UCSD-AML1 (cell line): ENCODE data around the gene ATRAID.
A peak's percentile ranks its signal among the peaks of the same experiment; 100 is the strongest.

Experiments
- DNase-seq: peaks from one replicate; lab custom pipeline; 2025; ENCODE audit not compliant: unreplicated experiment; lab: John Stamatoyannopoulos, UW

The ATRAID gene

DNA sequence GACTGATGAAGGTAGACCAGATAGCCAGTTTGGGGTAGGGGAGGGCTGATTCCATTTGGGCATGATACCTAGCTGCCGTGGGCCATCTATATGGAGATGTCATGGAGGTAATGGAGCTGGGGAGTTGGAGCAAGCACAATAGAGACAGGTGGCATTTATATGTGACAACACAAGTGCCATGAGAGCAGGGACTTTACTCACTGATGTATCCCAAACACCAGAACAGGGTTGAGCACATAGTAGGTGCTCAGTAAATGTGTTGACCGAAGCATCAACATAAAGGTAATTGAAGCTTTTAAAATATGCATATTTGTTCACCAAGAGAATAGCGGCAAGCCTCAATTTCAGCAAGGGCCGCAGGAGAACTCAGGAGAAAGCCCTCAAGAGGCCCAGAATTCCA lies 36.1 kb downstream of the ATRAID start:
- DNase-seq = no peak

DNA sequence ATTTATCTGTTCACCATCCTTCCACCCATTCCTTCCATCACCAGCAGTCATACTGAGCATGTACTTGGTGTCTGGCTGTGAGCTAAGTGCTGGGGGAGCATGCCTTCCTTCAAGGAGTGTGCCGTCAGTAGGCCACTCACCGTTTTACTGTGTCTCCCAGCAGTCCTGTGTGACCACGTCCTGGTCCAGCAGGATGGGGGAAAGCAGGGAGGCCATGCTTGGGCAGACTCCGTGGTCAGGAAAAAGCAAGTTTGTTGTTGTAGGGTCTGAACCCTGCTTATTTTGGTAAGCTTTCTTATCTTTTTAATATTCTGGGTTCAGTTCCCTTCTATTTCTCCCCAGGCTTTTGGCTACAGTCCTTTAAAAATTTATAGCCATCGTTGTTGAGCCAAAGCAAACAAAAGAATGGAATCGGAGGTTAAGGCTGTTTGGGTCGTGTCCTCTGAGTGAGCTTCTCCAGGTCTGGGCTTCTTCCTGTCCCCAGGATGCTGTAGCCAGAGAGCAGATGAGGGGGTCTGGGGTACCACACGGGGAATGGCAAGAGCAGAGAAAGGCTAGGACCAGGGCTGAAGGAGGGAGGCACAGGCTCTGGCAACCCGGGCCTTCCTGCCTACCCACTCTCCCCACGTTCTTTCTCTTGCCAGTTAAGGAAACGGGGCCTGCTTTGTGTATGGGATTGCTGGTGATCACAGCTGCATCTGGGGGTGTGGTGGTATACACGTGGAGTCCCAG lies 37.5 kb downstream of the ATRAID start:
- DNase-seq = no peak

DNA sequence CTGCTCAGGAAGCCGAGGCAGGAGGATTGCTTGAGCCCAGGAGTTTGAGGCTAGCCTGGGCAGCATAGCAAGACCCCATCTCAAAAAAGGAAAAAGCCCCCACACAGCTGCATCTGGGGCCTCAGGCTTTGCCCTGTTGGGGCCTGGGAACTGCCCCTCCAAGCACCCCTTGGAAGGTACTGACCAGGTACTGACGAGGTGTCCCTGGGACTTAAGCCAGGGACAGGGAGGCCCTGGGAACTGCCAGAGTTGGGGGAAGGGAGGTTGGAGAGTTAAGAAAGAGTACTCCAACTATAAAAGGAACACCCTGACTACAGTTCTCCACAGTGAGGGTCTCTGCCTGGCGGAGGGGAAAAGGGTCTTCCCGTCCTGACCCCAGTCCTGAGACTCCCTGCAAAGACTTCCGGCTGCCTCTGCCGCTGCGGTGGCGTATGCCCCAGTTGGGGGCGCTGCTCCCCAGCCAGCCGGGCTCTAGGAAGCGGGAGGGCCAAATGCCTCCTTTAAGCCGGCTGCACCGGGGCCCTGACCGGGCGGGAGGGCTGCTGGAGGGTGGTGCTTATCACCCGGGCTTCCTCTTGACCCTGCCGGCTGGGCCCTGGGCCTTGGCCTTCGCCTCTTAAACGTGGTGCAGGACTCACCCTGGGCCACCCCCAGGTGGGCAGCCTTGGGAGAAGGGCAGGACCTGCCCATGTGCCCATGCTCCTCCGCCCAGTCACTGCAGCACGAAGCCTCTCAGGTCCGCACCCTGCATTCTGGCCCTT lies 38.2 kb downstream of the ATRAID start:
- peak; percentile 80 for DNase-seq

DNA sequence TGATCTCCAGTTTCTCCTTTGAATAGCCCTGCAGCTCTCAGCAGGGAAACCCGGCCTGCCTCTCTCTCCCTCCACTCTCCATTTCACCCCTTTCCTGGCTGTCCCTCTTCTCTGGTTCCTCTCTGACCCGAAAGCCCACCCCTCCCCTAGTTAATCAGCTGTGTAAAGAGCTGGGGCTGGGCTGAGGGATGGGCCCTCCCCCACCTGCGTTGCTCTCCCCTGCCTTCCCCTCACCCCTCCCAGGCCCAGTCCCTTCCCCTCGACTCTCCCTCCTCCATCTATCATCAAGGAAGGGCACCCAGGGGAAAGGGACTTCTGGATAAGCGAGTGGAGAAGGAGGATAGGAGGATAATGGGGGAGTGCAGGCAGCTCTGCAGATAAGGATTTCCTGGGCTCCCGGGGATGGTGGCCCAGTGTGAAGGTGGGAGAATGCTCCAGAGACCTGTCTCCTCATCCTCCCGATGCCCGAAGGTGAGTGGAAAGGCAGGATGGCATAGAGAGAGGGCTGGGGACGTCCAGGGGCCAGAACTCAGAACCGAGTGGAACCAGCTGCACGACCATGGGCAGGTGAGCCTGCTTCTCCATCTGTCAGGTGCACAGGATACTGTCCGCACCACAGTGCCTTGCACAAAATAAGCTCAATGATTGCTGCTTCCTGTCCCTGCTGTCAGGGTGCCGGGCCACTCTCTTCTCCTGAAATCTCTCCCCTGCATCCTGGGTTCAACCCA lies 39.0 kb downstream of the ATRAID start:
- no peak for DNase-seq

DNA sequence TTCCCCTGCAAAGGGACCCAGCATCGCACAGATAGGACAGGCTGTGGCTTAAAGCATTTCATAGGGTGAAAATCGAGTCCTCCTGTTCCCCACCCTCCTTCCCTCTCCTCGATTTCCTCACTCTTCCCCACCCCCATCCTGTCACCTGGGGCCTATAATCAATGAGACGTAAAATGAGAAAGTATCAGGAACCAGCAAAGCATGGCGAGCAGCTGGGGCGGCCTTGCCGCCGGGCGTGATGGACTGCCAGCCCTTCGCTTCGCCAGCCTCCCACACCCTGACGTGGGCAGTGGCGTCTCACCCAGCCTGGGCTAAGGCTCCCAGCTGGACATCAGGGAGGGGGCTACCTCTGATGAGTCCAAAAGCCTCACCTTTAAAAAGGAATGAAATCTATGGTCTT lies 39.9 kb downstream of the ATRAID start:
- no peak for DNase-seq

DNA sequence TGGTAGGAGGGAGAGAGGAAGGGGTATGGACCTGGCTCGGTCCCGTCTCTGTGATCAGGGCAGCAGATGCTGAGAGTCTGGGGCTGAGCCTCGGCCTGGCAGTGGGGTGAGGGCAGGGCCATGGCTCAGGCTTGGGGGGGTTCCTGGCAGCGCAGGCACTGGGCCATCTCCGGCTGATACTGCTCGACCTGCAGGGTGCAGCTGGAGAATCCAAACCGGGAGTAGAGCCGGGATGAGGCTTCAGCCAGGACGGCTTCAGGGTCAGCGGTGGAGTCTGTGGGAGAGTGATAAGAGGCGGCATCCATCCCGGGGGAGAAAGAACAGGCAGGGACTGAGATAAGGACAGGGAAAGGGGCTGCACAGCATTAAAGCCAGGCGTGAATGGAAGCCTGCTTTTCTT lies 43.3 kb downstream of the ATRAID start:
- no peak for DNase-seq

DNA sequence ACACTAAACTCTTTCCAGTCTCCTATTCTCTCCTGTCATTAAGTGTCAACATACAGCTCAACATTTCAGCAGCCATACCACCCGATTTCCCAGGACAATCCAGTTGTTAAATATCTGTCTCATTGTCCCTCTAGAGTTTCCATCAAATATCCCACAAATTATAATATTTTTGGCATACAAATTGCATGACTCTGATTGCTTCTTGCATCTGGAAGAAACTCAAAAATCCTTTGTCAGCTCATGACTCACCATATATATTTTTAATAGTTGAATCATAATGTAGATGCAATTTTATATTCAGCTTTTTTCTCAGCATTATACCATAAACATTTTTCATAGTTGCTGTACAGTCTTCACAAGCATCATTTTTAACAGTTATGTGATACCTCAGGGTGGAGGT lies 43.8 kb downstream of the ATRAID start:
- no peak for DNase-seq

DNA sequence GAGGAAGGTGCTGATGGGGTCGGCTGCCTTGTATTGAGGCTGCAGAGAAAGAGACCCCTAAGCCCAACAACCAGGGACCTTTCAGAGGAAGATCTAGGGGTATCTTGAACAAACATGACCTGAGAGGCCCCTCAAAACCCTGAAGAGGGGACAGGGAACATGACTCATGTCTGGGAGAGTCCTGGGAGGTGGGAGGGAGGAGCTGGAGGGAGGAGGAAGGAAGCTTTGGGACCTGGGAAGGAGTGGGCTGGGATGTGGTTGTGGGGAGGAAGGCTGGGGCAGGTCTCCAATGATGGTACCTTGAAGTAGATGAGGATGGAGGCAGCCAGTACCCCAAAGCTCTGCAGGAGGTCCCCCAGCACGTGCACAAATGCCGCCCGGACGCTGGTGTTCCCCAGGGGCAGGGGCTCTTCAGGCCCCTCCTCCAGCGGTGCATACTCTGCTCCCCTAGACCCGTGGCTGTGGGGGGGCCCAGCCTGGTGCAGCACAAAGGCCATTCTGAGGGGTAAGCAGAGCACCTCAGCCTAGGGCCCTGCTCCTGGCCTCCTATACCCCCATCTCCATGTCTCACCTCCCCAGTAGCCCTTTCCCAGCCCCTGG lies 45.1 kb downstream of the ATRAID start:
- DNase-seq = no peak

DNA sequence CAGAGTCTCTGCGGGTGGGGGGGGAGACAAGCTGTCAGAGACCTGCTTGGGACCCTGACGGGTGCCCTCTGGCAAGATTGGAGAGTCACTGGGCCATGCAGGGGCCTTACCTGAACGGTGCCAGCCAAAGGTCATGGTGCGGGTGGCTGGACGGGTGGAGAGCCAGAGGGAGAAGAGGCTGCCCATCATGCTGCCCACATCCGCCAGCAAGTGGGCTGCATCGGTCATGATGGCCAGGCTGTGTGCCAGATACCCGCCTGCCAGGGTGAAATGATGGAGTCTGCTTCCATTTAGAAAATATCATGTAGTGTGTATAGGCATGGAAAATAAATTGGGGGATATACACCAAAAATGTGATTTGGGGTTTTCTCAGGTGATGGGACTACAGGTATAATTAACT lies 46.2 kb downstream of the ATRAID start:
- DNase-seq = no peak

DNA sequence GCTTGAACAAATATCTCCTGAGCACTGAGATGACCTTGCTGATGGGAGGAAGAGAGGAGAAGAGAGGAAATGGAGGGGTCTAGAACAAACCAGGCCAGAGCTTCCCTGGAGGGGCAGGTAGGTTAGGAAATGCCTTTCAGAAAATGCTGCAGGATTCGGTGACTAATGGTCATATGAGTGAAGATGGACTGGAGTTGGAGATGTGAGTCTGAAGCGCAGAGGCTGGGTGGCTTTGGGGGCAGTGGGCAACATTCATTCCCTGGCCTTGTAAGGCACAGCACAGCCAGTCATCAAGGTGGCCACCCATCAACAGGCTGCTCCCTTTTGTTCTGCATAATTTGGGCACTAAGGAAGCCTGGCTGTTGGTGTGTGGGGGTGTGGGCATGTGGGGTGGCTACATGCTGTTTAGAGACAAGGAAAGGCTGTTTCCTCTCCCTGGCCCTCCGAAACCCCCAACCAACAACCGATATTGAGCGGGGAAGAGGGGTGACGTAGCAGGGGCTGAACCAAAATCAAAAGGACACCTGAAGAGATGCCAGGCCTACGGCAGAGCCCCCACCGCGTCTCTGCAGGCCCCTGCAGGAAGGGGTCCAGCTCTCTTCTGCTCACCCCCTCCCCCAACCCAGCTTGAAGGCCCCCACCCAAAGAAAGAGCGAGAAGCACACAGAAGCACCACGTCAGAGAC lies 49.5 kb downstream of the ATRAID start:
- no peak for DNase-seq

DNA sequence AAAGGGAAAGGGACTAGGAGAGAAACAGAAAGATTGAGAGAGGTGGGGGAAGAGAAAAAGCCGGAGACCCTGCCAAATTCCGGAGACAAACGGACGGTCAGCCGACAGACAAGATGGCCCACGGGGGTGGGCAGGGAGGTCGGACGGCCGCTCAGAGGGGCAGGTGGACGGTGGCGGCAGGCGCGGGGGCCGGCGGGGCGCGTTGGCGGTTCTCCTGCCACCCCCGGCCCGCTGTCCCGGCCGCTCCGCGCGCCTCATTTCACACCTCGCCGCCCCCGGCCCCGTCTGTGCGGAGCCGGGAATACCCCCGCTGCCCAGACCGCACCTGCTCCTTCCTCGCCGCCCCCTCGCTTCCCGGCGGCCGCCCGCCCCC lies 50.1 kb downstream of the ATRAID start:
- no peak for DNase-seq

DNA sequence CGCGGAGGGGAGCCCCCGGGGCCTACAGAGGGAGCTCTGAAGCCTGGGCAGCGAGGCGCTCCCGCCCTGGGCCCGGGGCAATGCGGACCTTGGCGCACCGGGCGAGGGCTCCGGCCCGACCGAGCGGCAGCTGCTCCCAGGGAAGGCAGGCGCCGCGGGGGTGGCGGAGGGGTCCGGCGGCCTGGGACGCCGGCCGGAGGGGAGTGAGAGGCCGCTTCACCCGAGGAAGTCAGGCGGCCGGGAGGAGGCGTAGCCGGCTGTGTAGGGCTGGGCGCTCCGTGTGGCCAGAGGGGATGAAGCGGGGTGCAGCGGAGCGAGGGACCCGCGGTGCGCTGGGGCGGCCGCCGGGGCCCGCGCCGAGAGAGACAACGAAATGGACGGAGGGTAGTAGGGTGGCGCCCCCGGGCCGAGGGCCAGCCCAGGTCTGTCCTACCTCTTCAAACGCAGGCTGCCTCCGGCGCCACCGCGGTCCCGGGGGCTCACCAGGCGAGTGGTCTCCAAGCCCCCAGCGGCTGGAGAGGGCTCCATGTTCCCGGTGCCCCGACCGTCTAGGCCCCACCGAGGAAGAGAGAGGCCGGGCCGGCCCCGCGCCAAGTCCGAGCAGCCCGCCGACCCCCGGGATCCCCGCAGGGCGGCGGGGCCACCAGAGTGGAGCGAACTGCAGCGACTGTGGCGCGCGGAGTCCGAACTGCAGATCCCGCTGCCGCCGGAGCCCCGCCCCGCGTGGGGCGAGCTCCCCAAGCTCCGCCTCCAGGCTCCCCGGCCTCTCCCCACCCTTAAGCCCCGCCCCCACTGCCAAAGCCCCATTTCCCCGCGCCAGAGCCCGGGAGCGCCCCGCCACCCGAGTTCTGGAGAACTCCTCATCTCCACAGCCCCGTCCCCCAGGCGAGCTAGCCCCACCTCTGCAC lies 50.8 kb downstream of the ATRAID start, which contains the start of gene SLC30A3:
Gene SLC30A3, minus strand, starts transcription at position 669 of the 908 bp plus-strand sequence. Its CDS starts 141 bp downstream, at position 528.
- DNase-seq = peak; percentile 43

DNA sequence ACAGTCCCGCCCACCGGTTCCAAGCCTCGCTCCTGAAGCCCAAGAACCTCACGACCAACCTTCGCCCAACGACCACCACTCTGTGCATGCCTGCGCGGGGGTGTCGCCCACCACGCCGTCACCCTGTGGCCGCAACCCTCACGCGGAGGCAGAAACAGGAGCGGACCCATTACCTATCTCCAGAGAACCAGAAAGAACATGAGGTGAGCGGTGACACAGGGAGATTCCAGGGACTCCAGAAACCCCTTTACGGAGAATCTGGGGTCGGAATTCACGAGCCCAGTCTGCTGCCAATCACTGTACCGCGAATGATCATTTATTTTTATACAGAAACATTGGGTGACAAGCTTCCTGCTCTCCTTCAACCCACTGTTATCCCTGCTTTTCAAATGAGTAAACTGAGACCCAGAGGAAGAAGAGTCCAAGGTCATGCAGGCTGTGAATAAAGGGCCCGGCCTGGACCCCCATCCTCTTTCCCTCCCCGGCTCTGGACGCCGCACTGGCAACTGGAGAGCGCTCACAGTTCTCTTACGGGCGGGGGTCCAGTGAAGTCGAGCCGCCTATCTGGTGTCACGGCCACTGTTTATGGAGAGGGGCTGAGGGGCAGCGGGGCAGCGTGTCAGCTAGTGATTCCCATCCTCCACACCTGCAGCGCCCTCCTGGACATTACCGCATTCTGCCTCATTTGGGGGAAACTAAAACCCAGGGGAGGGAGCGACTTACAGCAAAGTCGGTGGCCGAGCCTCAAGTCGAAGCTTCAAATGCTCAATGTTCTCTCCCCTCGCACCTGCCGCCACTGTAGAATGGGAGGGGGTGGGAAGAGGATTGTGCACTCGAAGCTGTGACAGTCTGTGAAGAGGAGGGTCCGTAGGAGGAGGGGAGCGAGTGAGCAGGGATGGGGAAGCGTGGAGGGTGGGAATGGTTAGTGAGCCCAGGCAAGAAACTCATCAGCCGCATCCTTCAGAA lies 51.7 kb downstream of the ATRAID start:
- DNase-seq = no peak

DNA sequence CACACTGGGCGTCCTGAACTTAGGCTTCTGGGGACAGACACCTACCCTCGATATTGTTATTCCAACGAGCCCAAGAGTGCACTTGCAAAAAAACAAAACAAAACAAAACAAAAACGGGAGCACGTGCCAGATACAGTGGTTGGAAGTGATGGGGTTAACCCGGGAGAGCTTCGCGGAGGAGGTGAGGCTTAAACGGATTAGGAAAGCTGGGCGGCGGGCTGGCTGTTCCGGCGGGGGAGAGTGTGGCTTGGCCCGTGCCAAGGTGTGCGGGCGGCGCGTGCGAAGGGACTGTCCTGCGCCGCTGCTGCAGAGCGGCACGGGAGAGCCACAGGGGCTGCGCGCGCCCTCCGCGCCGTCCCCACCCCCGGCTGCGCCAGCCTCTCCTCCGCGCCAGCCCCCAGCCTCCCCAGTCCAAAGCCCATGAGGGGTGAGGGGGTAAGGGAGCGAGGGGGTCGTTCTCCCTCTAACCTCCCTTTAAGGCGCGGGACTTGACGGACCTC lies 52.5 kb downstream of the ATRAID start:
- no peak for DNase-seq

DNA sequence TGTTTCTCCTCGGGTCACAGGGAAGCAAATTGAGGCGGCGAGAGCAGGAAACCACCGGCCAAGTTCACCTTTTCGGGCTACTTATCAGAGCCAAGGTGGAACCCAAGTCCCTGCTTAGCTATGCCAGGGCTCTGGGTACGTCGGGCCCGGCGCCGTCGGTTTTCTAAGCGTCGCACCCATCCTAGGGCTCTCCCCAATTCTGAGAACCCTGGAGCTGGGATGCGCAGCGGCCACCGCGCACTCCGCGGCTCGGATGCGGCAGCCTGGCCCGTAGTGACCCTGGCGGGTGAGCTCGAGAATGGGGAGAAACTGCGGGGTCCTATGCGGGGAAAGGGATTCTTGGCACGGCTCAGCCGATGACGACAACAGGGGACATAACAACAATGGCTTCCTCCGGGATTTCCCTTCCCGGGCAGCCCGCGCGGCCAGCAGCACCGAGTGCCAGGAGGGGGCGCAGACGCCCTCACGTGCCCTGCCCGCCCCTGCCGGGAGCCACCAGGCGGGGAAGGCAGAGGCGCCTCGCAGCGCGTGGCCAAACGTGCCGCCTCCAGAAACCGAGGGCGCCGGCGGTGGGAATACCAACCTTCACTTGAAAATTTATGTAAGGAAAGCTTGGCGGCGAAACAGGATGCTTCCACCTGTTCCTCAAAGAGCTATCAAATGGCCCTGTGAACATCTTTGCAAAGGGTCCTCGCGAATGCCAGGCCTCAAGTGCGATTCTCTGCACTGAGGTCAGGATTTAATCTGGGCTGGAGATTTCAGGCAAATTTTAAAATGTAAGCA lies 53.1 kb downstream of the ATRAID start:
- peak; percentile 77 for DNase-seq

DNA sequence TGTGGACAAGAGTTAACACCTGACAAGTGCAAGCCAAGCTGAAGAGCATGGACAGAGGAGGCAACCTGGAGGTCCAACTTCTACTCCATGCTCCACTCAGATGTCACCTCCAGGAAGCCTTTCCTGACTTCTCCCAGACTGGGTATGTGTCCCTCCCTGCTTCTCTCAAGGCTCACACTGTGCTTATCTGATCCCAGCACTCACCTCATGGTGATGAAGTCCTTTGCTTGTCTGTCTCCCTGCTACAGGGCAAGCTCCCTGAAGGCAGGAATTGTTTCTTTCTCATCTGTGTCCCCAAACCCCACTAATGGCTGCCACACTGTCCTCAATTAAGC lies 53.7 kb downstream of the ATRAID start:
- no peak for DNase-seq
